AG08395 (cell line): ENCODE data around the gene ODF4.

ENCODE experiments used
- DNase-seq: peaks from one replicate; pipeline ENCODE4 v3.0.0; 2012; ENCODE audit warnings: mixed read lengths, low spot score

The ODF4 gene, protein sequence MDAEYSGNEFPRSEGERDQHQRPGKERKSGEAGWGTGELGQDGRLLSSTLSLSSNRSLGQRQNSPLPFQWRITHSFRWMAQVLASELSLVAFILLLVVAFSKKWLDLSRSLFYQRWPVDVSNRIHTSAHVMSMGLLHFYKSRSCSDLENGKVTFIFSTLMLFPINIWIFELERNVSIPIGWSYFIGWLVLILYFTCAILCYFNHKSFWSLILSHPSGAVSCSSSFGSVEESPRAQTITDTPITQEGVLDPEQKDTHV

GRCh38 chr17:8339540-8339939, at the start of gene ODF4:
Gene ODF4, plus strand, starts transcription at chr17:8339840. Its CDS starts 212 bp downstream, at chr17:8340052.
- no peak for DNase-seq

DNA sequence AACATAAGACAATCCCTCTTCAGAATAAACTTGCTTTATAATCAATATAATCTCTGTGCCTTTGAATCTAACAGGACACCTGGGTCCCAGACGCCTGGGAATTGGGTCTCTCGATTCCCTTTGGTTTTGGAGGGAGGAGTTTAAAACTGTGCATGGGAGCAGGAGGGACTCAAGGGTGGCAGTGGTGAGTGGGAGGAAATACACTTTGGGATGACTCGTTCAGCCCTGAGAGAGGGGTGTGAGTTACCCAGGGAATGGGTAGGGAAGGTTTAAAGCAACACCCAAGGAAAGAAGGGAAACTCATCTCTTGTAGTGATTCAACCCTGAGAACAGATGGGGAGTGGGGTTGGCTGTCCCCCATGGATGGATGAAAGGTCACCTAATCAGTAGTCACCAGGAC, 49.6 kb upstream of the ODF4 start:
- DNase-seq, result no peak

GRCh38 chr17:8292639-8293395, 46.8 kb upstream of the ODF4 start:
- DNase-seq, result no peak

GRCh38 chr17:8294361-8294760, 45.3 kb upstream of the ODF4 start:
- no peak for DNase-seq

GRCh38 chr17:8294814-8295316, 44.8 kb upstream of the ODF4 start:
- DNase-seq, result no peak

GRCh38 chr17:8300226-8300625, 39.4 kb upstream of the ODF4 start:
- DNase-seq, result no peak

- peak; percentile 82 for DNase-seq
Measured at GRCh38 chr17:8300627-8301242, 38.9 kb upstream of the ODF4 start.

GRCh38 chr17:8310601-8311123, 29.0 kb upstream of the ODF4 start:
- DNase-seq, result no peak

- no peak for DNase-seq
Measured at GRCh38 chr17:8311131-8311790, 28.4 kb upstream of the ODF4 start.

DNA sequence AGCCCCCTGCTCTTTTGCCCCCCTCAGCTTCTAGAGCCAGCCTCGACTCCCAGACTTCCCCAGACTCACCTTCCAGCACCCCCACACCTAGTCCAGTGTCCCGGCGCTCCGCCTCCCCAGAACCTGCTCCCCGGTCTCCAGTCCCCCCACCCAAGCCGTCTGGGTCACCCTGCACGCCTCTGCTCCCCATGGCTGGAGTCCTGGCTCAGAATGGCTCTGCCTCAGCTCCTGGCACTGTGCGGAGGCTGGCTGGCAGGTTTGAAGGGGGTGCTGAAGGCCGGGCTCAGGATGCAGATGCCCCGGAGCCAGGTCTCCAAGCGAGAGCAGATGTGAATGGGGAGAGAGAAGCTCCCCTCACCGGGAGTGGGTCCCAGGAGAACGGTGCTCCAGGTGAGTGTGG, 27.4 kb upstream of the ODF4 start:
- DNase-seq, result no peak

DNA sequence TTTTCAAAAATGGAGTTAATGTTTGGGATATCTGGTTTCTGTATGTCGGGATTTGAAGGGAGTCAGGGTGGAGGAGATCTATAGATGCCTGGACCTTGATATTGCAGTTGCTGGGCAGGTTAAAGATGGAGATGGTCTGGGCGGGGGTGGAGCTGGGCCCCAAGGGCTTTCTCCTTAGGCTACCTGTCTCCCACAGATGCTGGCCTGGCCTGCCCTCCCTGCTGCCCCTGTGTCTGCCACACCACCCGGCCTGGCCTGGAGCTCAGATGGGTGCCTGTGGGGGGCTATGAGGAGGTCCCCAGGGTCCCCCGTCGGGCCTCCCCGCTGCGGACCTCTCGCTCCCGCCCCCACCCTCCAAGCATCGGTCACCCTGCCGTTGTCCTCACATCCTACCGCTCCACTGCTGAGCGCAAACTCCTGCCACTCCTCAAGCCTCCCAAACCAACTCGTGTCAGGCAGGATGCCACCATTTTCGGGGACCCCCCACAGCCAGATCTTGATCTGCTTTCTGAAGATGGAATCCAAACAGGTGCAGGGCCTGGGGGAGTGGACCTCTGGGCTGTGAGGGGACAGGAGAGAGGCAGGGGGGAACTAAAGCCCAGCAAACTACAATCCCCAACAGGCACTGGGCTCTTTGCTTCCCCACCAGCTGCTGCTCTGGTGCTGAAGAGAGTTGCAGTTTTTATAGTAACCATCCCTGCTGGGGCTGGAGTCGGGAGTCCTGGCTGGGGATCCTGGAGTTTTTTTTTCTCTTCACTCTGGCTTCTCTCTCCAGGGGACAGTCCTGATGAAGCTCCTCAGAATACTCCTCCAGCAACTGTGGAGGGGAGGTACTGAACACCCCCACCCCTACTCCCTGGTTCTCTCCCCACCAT, 26.7 kb upstream of the ODF4 start:
- no peak for DNase-seq

GRCh38 chr17:8314797-8315763, 24.6 kb upstream of the ODF4 start:
- DNase-seq, result no peak

- DNase-seq, result no peak
Measured at GRCh38 chr17:8315764-8316217, 23.8 kb upstream of the ODF4 start.

DNA sequence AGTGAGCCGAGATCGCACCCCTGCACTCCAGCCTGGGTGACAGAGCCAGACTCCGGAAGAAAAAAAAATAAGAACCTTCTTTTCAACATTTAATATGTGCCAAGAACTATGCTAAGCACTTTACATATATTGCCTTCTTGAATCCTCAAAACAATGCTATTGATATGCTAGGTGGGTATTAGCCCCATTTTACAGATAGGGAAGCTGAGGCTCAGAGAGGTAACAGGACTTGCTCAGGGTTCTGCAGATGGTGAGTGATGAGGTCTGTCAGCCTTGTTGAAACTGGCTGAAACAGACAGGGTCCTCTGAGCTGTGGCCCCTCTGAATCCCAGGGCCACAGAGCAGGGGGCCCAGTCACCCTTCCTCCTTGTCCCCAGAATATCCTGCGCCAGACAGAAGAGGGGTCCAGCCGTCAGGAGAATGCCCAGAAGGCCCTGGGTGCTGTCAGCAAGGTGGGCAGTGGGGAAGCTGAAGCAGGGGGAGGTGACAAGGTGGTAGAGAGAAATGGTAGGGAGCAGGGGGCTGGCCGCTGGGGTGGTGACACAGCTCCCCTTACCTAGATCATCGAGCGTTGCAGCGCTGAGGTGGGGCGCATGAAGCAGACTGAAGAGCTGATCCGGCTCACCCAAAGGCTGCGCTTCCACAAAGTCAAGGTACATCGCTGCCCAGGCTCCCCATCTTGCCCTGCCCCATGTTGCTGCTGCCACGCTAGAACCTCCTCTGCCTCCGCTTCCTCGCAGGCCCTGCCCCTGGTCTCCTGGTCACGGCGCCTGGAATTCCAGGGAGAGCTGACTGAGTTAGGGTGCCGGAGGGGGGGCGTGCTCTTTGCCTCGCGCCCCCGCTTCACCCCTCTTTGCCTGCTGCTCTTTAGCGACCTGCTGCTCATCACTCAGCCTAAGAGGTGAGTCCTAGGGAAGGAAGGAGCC, 21.4 kb upstream of the ODF4 start:
- DNase-seq, result no peak

DNA sequence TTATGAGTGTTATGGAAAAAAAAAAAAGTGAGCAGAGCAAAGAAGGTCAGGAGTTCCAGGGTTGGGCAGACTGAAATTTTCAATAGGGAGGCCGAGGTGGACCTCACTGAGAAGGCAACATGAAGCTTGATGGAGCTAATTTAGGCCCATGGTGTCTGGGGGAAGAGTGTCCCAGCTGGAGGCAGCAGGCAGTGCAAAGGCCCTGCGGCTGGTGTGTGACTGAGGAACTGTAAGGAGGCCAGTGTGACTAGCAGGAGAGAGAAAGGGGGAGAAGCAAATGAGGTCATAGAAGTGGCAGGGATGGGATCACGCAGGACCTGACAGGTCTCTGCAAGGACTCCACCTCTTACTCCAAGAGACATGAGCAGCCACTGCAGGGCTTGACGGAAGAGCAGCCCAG, 19.4 kb upstream of the ODF4 start:
- no peak for DNase-seq

DNA sequence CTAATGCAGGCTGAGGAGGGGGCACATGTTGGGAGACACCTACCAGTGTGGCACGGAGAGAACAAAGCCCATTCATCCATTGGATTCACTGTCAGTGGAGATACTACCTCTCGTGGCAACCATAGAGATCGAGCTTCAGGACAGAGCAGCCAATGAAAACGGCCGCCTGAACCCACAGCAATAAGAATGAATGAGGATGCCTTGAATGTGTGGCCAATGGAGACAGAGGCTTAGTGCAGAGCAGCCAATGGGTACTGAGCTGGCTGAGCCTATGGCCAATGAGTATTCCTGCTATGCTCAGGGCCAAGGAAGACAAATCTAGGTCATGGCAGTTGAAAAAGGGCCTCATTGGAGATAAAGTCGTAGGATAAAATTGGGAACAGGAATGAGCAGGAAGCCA, 18.6 kb upstream of the ODF4 start:
- no peak for DNase-seq

DNA sequence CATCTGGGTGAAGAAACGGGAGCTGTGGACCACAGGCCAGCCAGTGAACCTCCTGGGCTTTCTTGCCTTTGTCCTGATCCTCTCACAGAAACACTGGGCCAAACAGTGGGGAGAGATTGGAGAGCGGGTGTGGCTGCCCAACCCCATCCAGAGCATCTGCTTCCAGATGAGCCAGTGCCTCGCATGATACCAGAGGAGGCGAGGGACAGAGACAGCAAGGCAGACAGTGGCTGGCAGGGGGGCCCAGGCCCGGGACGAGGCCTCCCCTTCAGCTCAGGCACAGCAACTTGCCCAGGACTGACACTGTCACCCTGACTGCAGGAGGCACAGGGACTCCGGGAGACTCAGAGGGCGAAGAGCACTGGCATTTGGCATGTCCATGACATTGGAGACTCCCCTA, 17.6 kb upstream of the ODF4 start:
- DNase-seq, result no peak

DNA sequence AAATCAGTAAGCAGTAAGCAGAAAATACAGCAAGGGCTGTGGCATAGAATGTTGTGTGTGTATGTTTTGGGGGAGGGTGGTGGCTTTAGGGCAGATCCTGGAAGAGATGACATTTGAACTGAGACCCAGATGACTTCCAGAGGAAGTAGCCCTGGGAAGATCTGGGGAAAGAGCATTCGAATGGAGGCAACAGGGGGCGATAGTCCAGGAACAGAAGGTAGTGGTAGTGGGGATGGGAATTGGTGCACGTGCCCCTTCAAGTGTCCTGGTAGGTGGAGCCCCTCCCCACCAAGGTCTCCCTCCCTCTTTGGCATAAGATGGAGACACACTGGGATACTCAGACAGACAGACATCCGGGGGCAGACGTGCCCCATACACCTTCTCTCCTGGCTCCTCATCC, 15.5 kb upstream of the ODF4 start:
- DNase-seq, result no peak

DNA sequence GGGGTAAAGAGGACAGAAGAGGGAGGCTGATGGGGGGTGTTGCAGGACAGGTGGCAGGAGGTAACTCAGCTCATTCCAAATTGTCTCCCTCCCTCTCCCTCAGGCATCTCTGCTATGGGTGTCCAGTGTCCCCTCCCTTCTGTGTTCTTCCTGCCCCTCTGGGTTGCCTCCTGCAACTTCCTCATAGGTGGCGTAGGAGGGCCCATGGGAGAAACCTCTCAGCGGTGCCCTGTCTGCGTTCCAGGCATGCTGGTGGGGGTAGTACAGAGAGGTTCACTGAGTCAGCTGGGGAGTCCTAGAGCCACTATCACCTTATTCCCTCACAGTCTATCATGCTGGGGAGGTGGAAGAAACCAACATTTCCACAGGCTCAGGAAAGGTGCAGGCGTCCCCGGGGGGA, 14.7 kb upstream of the ODF4 start:
- no peak for DNase-seq
